NK-92 treated with Interleukin-12 subunit alpha and Interleukin-12 subunit beta, amount 100 ng/mL, for 24 hours (cell line): Measurements from ENCODE around the gene GPC6.
A peak's percentile ranks its signal among the peaks of the same experiment; 100 is the strongest.

Experiments
- DNase-seq: peaks from one replicate; lab custom pipeline; 2025; lab: John Stamatoyannopoulos, UW

GPC6 gene

DNA sequence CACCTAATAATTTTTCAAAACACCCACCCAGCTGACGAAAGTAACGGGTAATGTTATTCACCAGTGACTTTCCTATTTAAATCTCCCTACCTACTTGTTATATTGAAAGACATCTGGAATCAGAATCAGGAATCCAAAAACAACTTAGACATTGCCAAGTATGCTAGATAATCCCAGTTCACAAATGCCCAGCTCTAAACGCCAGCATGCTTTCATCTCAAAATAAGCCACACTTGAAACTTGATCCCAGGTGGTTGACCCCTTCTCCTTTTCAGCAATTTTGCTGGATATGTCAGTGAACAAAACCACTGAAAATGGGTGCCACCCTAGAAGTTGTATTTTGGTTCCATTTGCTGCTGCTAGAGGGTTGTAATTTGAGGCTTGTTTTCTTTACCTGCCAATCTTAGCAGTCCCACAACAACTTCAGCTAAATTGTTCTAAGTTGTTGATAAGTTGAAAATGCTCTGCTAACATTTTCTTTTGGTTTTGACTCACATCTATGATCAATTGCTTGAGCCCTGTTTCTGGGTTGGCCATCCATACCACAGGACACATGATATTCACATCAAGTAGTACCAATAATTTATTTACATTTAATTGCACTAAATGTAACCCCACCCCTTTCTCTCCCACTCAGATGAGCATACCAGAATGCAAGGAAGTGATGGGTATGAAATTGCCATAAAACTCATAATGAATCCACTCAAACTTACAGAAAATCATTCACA, 1186.4 kb downstream of the GPC6 start:
- no peak for DNase-seq

DNA sequence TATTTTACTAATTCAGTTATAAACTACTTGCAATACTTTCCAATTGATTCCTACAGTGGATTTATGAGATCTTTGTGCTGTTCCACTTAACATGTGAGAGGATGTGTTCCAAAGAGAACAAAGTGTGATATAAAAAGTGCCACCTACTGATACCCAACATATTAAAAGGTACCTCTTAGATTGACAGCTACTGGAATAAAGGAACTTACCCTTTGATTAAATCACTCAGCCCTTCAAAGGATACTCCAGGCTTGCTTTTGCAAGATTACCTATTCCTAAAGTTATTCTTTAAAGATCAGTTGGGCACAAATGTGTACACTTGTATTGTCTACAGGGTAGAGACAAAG, 1187.0 kb downstream of the GPC6 start:
- no peak for DNase-seq

DNA sequence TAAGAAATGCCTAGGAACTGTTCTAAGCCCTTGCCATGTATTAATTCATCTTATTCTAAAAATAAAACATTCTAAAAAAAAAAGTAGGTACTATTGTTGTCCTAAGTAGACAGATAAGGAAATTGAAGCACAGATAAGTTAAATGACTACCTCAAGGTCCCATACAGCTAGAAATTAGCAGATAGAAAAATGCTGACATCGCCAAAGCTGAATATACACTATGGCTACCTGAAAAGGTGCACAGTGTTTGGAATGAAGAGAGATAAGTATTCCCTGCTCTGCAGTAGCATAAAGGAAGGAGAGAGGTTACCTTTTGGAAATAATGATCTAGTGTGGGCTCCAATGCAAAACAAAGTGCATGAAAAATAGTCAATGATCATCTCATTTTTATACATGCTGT, 1187.5 kb downstream of the GPC6 start:
- no peak for DNase-seq

DNA sequence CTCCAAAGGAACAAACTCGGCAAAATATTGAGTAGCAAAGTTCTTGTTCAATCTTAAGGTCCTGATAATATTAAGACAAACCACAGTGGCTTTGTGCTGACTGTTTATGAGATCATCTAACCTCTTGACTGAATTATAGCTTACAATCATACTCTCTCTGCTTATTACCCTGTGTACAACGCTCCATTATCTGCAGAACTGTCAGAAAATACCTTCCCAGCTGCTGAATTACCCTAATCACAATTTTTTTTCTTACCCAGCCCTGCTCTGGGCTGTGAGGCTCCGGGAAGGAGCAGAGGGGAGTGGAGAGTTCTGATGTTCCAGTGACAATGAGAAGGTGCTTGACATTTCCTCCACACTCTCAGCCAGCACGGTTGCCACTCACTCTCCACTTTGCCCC, 1188.1 kb downstream of the GPC6 start:
- no peak for DNase-seq

DNA sequence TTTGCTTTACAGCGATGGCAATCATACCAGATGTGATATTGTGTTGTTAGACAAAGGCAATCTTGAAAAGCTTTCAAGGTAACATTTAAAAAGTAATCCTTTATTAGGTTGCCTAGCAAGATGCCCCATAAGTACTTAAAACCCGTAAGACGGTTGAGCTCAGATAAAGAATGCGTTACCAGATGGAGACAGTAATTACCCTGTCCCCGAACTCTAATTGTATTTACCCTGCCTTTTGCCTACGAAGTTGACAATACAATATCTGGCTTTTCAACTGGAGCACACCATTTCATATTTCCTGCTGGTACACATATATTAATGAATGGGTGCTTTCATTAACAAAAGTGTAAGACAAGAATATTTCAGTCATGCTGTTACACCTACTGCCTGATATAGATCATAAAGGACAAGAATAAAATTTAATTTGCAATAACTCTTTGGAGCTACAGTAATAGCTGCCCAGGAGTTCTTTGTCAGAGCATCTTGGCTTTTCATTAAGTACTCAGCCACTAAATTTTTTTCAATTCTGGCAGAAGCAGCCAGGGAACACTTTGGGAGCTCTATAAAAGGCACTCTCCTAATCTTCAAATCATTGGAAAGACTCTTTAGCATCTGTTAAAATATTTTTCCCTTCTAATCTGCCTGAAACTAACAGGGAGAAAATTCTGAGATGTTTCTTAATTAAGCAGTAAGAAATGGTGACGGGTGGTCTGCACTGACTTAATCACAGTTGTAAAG, 1189.1 kb downstream of the GPC6 start:
- DNase-seq: no peak

DNA sequence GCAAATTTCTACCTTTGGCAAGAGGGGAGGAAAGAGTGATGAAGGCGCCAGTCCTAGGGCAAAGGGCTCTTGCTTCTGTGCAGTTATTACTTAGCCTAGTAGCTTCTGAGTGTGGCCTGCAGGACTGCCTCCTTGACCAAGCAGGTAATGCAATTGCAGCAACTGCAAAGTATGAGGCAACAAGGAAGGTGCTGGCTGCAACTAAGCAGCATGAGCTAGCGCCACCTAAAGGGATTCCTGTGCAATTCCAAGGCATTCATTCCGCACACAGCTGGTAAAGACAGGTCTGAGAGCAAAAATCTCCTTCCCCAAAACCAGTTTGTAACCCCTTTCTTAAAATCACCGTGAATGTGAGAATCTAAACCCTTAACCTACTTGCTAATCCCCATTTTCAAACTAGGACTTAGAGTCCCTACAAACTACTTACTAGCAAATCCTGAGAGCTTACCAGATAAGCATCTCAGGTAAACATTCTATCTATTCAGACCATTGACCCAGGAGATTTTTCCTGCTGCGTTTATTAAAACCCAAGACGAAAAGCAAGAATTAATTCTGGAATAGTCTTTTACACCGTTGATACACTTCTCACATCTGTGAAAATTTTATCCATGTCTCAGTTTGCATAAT, 1190.0 kb downstream of the GPC6 start:
- DNase-seq: peak; percentile 34

DNA sequence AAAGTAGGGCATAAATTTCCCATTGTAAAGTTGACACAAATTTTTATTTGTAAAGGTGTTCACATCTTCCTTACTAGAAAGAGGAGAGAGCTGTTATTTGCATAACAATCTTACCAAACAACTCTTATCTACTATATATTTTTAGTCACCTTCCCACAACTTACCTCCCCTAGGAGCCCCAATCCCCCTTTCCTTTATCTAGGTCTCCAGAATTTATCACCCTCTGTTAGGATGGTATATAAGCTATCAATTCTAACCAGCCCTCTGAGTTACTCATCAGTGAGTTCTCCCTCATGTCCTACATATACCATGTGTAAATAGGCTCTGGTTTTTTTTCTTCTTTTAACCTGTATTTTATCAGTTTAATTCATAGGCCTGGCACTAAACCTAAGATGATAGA, 1190.7 kb downstream of the GPC6 start:
- no peak for DNase-seq

DNA sequence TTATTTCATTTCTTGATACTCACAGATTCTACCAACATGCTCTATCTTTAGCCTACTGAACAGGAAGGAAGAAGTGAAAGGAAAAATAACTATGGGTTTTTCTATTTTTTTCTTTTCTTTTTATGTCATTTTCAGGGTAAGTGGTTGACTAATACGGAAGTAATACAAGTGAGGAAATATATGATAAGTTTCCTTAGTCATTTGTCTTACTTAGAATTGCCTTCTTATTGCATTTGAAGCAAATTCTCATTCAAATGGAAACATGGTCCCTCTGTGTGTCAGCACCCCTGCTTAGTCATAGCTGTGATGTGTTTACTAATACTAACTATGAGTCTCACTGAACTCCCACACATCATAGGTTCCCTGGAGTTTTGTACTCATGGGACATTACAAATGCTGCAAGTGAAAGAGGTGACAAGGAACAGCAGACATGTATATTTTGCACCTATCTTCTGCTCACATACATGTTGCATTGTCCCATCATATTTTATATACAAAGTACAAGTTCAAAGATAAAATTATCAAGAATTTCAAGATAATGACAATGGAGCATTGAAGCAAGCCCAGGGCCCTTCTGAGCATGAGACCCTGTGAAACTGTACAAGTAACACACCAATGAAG, 1192.8 kb downstream of the GPC6 start:
- peak; percentile 20 for DNase-seq

DNA sequence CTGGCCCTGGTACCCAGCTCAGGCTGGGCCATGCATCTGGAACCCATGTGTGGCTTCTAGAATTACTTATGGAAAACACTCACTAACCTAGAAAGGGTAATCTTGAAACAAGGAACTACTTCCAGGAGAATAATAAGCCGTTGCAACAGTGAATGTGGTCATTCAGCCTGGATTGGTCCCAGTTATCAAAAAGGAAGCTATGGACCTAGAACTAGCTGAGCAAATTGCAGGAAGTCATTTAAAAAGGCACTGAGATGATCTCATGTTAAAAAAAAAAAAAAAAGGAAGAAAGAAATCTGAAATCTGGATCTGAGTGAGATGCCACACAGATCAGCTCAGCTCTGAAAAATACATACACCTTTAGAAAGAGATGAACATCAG, 1193.3 kb downstream of the GPC6 start:
- DNase-seq: no peak

DNA sequence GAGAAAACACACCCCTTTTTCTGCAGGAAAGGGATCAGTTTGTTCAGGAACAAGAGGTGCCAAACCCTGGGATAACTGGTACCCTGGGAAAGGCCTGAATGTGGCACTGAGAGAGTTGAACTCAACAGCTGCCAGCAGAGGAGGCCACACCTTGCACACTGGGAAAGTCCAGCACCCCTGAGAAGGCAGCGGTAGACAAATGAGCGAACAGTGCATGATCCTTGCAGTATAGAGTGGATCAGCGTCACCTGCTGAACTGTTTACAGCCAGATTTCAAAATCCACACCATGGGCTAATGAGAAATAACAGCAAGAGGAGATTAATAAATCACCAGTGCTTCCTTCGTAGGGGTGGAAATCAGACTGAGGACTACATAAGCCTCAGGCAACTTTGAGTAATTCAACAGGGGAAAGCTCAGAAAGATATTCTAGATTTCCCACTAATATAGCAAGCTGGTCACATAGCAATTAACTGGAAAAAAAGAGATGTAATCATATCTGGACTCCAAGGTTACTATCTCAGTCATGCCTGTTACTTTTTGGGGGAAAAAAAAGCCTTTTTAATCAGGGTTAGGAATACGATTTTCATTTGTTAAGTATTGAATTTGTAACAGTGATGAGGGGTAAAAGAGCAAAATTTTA, 1200.8 kb downstream of the GPC6 start:
- no peak for DNase-seq

DNA sequence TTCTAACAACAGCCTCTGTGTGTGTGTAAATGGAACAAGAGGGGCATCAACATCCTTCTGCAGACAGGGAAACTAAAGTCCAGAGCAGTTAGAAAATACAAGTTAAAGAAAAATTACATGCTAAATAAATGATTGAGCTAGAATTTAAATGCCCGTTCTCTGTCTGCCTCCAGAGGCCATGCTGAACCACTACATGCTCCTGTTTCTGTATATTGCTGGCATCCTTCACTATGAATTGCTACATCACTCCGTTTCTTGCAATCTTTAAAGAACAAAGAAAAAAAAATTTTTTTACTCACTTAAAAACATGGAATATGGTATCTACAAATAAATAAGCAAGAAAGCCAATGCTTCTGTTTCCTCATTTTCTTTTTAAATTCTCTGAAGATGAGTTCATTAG, 1205.0 kb downstream of the GPC6 start:
- no peak for DNase-seq

DNA sequence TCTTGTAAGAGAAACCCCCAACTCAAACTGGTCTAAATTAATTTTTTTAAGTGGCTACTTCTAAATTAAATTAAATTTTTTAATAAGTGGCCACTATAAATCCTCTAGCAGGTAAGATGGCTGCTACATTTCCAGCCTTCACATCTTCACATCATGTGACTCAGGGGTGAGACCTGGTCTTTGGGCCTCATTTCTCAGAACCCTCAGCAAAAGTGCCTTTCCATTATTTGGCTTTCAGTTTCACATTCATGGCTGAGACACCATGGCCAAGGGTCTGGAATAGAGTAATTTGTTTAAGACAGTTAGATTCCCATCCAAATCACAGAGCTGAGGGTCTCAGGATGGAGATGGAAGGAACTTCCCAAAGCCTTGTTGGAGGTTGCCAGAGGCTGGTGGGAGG, 1205.4 kb downstream of the GPC6 start:
- DNase-seq: no peak

DNA sequence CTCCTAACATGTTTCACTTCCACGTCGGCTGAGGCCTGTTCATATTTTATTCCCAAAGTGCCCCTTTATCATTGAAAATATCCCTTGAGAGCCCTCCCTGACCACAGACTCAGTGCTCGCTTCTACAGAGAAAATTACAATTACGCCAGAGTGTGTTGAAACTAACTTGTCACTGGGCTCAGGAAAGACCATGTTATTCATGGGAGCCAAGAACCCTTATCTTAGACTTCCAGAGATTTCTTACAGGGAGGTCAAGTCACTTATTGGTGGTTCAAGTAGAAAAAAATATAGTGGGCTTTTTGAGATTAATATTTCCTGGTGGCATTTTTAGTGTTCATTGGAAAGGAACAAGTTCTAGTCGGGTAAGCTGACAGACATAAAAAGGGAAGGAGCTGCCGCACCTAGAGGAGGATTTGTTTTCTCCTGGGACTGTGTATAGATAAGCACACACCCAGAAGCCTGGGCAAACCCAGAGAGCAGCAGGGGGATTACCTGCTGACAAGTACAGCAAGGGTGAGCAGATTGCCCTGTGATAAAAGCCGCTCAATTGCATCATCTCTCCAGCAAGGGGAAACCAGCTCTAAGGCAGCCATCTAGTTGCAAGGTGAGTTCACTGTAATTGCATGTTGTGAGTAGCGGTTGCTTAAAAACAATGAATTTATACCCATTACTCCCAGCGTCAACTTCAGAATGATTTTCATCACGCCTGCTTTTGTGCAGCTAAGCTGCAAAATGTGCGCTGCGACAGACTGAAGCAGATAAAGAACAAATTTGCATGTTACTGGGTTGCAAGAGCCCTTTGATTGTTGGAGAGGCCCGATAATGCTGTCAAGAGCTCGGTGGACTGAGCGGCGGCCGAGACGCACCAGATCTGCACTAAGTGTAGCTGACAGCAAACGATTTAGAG, 1206.7 kb downstream of the GPC6 start:
- peak; percentile 7 for DNase-seq

DNA sequence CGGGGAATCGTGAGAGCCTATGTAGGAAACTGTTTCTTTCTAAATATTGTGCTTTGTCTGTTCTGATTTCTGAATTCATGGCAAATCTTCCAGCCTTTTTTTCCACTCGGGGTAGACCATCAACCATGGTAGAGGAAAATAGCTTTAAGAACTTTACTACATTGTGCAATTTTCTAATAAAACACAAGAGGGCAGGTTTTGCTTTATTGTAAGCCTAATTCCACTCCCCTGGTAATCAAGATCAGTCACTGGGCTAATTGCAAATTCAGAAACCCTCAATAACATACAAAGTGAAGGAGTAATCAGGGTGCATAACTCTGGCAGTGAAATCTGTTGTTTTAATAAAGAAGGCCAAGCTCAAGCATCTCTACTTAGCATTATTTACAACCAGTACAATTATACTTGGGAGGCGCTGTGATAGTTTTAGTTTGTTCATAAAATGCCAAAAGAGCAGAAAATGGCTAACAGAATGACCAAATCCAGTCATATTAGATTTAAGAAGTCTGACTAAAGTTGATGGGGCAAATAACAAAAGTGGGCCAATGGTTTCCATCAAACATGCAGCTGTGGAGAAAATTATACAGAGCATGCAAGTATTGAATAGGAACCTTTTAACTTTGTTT, 1209.1 kb downstream of the GPC6 start:
- no peak for DNase-seq

DNA sequence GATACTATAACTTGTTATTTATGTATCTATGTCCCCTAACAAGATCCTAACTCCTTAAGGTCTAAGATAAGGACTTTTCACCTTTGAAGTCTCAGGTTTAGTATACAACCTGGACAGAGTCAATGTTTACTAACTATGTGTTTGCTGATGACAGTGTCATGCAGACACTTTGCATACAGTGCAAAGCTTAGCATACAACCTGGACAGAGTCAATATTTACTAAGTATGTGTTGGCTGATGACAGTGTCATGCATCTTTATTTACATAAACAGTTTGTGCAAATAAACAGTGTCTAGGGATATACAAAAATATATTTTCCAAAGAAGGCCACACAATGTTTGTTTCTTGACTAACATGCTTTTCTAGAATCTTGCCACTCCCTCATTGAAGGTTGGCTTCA, 1218.2 kb downstream of the GPC6 start:
- no peak for DNase-seq

DNA sequence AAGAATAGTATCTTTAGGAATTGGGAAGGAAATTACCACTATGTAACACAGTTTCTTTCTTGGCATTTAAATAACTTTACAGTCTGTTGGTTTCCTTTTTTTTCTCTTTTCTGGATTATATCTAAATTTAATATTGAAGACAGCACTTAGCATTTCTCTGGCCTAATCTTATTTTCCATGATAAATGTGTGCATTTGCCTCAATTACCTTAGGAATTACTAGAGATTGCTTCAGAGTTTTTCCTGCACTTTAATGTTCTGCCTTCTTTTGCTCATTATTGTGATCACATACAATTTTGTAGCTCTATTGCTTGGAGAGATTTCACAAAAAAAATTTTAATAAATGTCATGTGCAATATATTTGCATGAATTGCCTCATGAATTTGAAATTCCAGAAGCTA, 1227.7 kb downstream of the GPC6 start:
- no peak for DNase-seq

DNA sequence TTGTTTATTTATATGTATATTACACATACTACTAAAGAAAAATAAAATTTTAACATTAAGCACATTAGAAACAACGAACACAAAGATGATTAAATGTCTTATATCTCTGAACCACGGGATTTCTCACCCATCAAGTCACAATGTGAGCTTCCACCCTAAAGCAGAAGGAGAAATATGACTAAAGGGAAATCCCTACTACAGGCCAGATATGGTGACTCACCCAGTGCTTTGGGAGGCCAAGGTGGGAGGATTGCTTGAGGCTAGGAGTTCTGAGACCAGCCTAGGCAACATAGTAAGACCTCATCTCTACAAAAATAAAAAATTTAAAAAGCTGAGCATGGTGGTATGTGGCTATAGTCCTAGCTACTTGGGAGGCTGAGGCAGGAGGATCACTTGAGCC, 1228.3 kb downstream of the GPC6 start:
- no peak for DNase-seq

DNA sequence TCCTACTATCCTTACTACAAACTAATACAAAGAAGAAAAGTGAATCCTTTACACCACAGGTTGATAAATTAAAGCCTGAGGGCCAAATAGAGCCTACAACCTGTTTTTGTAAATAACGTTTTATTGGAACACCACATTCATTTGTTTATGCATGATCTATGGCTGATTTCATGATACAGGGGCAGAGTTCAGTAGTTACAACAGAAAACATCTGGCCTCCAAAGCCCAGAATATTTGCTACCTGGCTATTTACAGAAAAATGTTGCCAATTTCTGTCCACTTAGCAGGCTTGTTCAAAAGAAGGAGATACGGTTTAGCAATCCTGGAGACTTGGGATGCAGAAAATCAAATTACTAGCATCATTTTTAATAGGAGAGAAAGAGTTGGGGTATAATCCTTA, 1228.8 kb downstream of the GPC6 start:
- DNase-seq: no peak
